Endometrial microvascular endothelial cells (primary cell): Measurements from ENCODE around the gene GIMAP2. TPM values are rescaled to one million over a fixed set of nuclear protein-coding genes. Genes with fewer than 3 reads are reported as not detected.
"Not testable (repeated sequence)": the region's sequence is repeated elsewhere in the genome, so short reads cannot be mapped to it uniquely, and the experiment has no call there.

ENCODE experiments used
- in situ Hi-C: cut with HindIII; loops from 2 replicates; pipeline ENCODE4 v1.10.0; 2017; ENCODE audit warnings: low sequenced_read_pairs, low pct_unique_long_range_greater_than_20kb; ENCODE audit errors: inconsistent ontology term
- total RNA-seq: library from RNA; depleted of rRNA; stranded (reverse); fragments of >200 nt; gene quantifications from one replicate; pipeline ENCODE4 v1.2.3, GENCODE V29; 2015; ENCODE audit errors: inconsistent ontology term

GIMAP2 gene
- total RNA-seq, 1 donor from 2014 or later, result 28.7 TPM

- in situ Hi-C loops, result not testable (repeated sequence)
Observed at GRCh38 chr7:150671798-150672585, 13.5 kb upstream of the GIMAP2 start.

- in situ Hi-C loops, result no loop called here
Observed at GRCh38 chr7:150675714-150676113, 9.8 kb upstream of the GIMAP2 start.

- in situ Hi-C loops, result not testable (repeated sequence)
Observed at GRCh38 chr7:150676276-150676675, 9.2 kb upstream of the GIMAP2 start.

- in situ Hi-C loops, result not testable (repeated sequence)
Observed at GRCh38 chr7:150676854-150677253, 8.7 kb upstream of the GIMAP2 start.

GRCh38 chr7:150678601-150679000 lies 6.9 kb upstream of the GIMAP2 start:
- in situ Hi-C loops, result not testable (repeated sequence)

GRCh38 chr7:150680364-150680763 lies 5.1 kb upstream of the GIMAP2 start:
- in situ Hi-C loops, result not testable (repeated sequence)

GRCh38 chr7:150686030-150686631 lies 625 bp downstream of the GIMAP2 start:
- in situ Hi-C loops, result no loop called here

GRCh38 chr7:150688630-150689029 lies 3.1 kb downstream of the GIMAP2 start:
- in situ Hi-C loops, result no loop called here

- in situ Hi-C loops, result no loop called here
Observed at GRCh38 chr7:150695654-150696053, 10.1 kb downstream of the GIMAP2 start.

GRCh38 chr7:150703209-150703608 lies 17.7 kb downstream of the GIMAP2 start:
- in situ Hi-C loops, result no loop called here

- in situ Hi-C loops, result no loop called here
Observed at GRCh38 chr7:150715293-150715692, 29.8 kb downstream of the GIMAP2 start.

GRCh38 chr7:150715738-150716137 lies 30.2 kb downstream of the GIMAP2 start:
- in situ Hi-C loops, result no loop called here

- in situ Hi-C loops, result no loop called here
Observed at GRCh38 chr7:150716368-150716767, 30.9 kb downstream of the GIMAP2 start, which contains the start of gene GIMAP1. Gene GIMAP1 (plus strand): TSS chr7:150716613. CDS start chr7:150719048, 2,435 bp downstream.

GRCh38 chr7:150716939-150717338 lies 31.4 kb downstream of the GIMAP2 start:
- in situ Hi-C loops, result no loop called here

GRCh38 chr7:150717814-150718420 lies 32.4 kb downstream of the GIMAP2 start:
- in situ Hi-C loops, result no loop called here

GRCh38 chr7:150719436-150719835 lies 33.9 kb downstream of the GIMAP2 start:
- in situ Hi-C loops, result no loop called here

GRCh38 chr7:150719960-150720891 lies 34.7 kb downstream of the GIMAP2 start:
- in situ Hi-C loops, result no loop called here

GRCh38 chr7:150721970-150722373 lies 36.5 kb downstream of the GIMAP2 start:
- in situ Hi-C loops, result no loop called here

GRCh38 chr7:150722431-150722931 lies 37.0 kb downstream of the GIMAP2 start:
- in situ Hi-C loops, result no loop called here
